ENCODE results near the gene GAS2L1. TPM values are rescaled to one million over a fixed set of nuclear protein-coding genes. Genes with fewer than 3 reads are reported as not detected.

GAS2L1 gene
- total and polyA plus RNA-seq, 2 of the 4 experiments (the other 2 are of a cell fraction), result 1.4 to 15.6 TPM

DNA sequence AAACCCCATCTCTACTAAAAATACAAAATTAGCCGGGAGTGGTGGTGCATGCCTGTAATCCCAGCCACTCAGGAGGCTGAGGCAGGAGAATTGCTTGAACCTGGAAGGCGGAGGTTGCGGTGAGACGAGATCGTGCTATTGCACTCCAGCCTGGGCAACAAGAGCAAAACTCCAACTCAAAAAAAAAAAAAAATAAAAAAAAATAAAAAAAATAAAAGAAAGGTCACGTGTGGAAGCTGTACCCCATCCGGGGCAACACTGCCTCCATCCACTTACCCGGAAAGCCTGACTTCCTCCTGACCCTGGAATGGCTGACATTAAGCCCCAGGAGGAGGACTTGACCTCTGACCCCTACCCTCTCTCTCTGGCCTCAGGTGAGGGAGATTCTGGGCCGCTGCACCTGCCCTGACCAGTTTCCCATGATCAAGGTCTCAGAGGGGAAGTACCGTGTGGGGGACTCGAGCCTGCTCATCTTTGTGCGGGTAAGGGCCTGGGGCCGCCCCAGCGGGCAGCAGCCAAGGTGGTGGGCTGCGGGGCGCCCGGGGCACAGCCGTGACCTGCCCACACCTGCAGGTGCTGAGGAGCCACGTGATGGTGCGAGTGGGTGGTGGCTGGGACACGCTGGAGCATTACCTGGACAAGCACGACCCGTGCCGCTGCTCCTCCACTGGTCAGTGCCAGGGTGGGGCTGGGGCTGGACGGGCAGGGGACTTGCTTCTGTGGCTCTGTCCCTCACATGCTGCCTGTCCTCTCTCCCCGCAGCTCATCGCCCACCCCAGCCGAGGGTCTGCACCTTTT is 3.8 kb downstream of the GAS2L1 start:
- Histone ChIP-seq H3K14ac (replicated peaks; ENCODE audit: low read depth, low read length) (no peak overlapping the region), H2BK5ac (ENCODE audit: low read depth, low read length, poor library complexity, severe bottlenecking) (no peak overlapping the region), H3K4me1 (ENCODE audit: control insufficient read depth, insufficient read depth, low read length) (peaks cover 17% of the 10 kb centered on the region), H2AK9ac (replicated peaks; ENCODE audit: low read depth, low read length, poor library complexity) (peak overlapping the region; percentile 96), H3K23ac (ENCODE audit: low read depth, low read length) (no peak overlapping the region), H2AK5ac (ENCODE audit: low read depth, low read length) (peak overlapping the region; percentile 88), H4K20me1 (ENCODE audit: insufficient read depth, low read length) (peaks cover 34% of the 10 kb centered on the region), H2AFZ (replicated peaks; ENCODE audit: low read length, poor library complexity) (peak overlapping the region; percentile 87), H4K5ac (ENCODE audit: low read depth, low read length) (no peak overlapping the region), H3K27ac (ENCODE audit: insufficient read depth, low read length) (no peak overlapping the region), H3K56ac (ENCODE audit: extremely low read depth, insufficient read depth, low read length) (no peak overlapping the region), H2BK15ac (ENCODE audit: low read depth, low read length) (no peak overlapping the region; the same call in 2 of the 3 replicates), H3K4me3 (ENCODE audit: insufficient read depth, low read depth, low read length) (no peak overlapping the region), H3K9me1 (ENCODE audit: insufficient read depth, low read length) (peaks cover 5% of the 10 kb centered on the region; the same call in 1 of the 2 replicates), H4K91ac (ENCODE audit: insufficient read depth, low read depth, low read length) (no peak overlapping the region), H3K18ac (ENCODE audit: low read depth, low read length) (no peak overlapping the region), H3K4me2 (ENCODE audit: low read depth, low read length) (no peak overlapping the region), H4K8ac (ENCODE audit: low read depth in 2 of 2, low read length in 2 of 2) (no peak overlapping the region), H3K9ac (ENCODE audit: low read depth, low read length) (no peak overlapping the region), H3K79me1 (ENCODE audit: low read depth in 1 of 2, low read length in 2 of 2) (peaks cover 8 to 42% of the 10 kb centered on the region in 2 experiments; a peak in 3 of 4 replicates), H3K36me3 (ENCODE audit: control insufficient read depth, insufficient read depth, low read length) (peaks cover 2% of the 10 kb centered on the region; the same call in 1 of the 2 replicates), H3K27me3 (ENCODE audit: control insufficient read depth, insufficient read depth, low read length) (peaks cover 22% of the 10 kb centered on the region), H3K4ac (ENCODE audit: low read depth, low read length) (peak overlapping the region; percentile 29; the same call in 1 of the 2 replicates), H2BK120ac (ENCODE audit: low read depth, low read length) (no peak overlapping the region), H2BK20ac (ENCODE audit: low read depth, low read length) (no peak overlapping the region), H3K9me3 (ENCODE audit: control insufficient read depth, insufficient read depth, low read length) (no peaks in the 10 kb centered on the region)
- ATAC-seq (ENCODE audit: low read depth), result no peak
- ChIA-PET POLR2A (ENCODE audit: unreplicated experiment) (no interaction called here), CTCF (interaction anchor here (0.7 kb wide), 1 partner anchor 18 kb away, joined by 8 read pairs; no protein-coding TSS in a partner anchor)
- dilution Hi-C loops (cut with HindIII; ENCODE audit: low sequenced_read_pairs, unreplicated experiment), result no loop called here
- no peak for DNase-seq
- 69% methylated on average over 12 of the region's 28 CpGs; no CpG with 5 or more reads in 1 of the 2 experiments for WGBS, 2 experiments (ENCODE audit: extremely low coverage in 2 of 2, insufficient read length in 1 of 2)
- TF ChIP-seq SMC3 (IDR thresholded peaks at IDR 0.05; ENCODE audit: low read depth, low read length), result no peak
- TF ChIP-seq MAFK (IDR thresholded peaks at IDR 0.05; ENCODE audit: low read depth, low read length), result no peak
- TF ChIP-seq CHD1 (IDR thresholded peaks at IDR 0.05; ENCODE audit: low read depth, low read length), result no peak
- TF ChIP-seq BHLHE40 (IDR thresholded peaks at IDR 0.05; ENCODE audit: low read depth, low read length), result no peak
- TF ChIP-seq MXI1 (IDR thresholded peaks at IDR 0.05; ENCODE audit: borderline replicate concordance, low read depth, low read length), result no peak
- TF ChIP-seq RAD21 (IDR thresholded peaks at IDR 0.05; ENCODE audit: low read length), result no peak
- TF ChIP-seq, protein P1, sequence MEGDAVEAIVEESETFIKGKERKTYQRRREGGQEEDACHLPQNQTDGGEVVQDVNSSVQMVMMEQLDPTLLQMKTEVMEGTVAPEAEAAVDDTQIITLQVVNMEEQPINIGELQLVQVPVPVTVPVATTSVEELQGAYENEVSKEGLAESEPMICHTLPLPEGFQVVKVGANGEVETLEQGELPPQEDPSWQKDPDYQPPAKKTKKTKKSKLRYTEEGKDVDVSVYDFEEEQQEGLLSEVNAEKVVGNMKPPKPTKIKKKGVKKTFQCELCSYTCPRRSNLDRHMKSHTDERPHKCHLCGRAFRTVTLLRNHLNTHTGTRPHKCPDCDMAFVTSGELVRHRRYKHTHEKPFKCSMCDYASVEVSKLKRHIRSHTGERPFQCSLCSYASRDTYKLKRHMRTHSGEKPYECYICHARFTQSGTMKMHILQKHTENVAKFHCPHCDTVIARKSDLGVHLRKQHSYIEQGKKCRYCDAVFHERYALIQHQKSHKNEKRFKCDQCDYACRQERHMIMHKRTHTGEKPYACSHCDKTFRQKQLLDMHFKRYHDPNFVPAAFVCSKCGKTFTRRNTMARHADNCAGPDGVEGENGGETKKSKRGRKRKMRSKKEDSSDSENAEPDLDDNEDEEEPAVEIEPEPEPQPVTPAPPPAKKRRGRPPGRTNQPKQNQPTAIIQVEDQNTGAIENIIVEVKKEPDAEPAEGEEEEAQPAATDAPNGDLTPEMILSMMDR (conservative IDR thresholded peaks at IDR 0.05; ENCODE audit: low read depth, low read length), result no peak
- no peak for TF ChIP-seq POLR2A (IDR thresholded peaks at IDR 0.05; ENCODE audit: low read depth, low read length)
- TF ChIP-seq, protein P2, sequence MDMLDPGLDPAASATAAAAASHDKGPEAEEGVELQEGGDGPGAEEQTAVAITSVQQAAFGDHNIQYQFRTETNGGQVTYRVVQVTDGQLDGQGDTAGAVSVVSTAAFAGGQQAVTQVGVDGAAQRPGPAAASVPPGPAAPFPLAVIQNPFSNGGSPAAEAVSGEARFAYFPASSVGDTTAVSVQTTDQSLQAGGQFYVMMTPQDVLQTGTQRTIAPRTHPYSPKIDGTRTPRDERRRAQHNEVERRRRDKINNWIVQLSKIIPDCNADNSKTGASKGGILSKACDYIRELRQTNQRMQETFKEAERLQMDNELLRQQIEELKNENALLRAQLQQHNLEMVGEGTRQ (IDR thresholded peaks at IDR 0.05; ENCODE audit: low read depth, low read length), result no peak
- no TSS peak for BruUV-seq (replicated peaks)
- intact Hi-C loops (cut with micrococcal nuclease), result no loop called here
- in situ Hi-C loops (cut with MboI; ENCODE audit: low sequenced_read_pairs), result no loop called here

All from IMR-90 (cell line).